Duodenal mucosa (tissue), 2 donors: ENCODE measurements around the gene MRPS25.

Experiments used
- H3K27ac ChIP-seq: one replicate; pipeline ENCODE4 v1.7.0; 2013; ENCODE audit warnings: low read depth, low read length
- H3K27me3 ChIP-seq, 2 donors: one replicate each; pipeline ENCODE4 v1.7.0; 2013; ENCODE audit warnings: low read length in 2 of 2, control low read depth in 1 of 2; ENCODE audit not compliant: insufficient read depth in 2 of 2, control insufficient read depth in 1 of 2
- H3K36me3 ChIP-seq, 2 donors: one replicate each; pipeline ENCODE4 v1.7.0; 2013; ENCODE audit warnings: low read length in 2 of 2, control low read depth in 1 of 2; ENCODE audit not compliant: insufficient read depth in 2 of 2, control insufficient read depth in 1 of 2
- H3K4me1 ChIP-seq, 2 donors: one replicate each; pipeline ENCODE4 v1.7.0; 2013; ENCODE audit warnings: low read length in 2 of 2, control low read depth in 1 of 2; ENCODE audit not compliant: insufficient read depth in 2 of 2, control insufficient read depth in 1 of 2
- H3K4me3 ChIP-seq, 2 donors: one replicate each; pipeline ENCODE4 v1.7.0; 2013; ENCODE audit warnings: low read length in 2 of 2, low read depth in 1 of 2
- H3K9ac ChIP-seq, 2 donors: one replicate each; pipeline ENCODE4 v1.7.0; 2013; ENCODE audit warnings: low read length in 2 of 2, low read depth in 1 of 2
- H3K9me3 ChIP-seq, 2 donors: one replicate each; pipeline ENCODE4 v1.7.0; 2013; ENCODE audit warnings: low read length in 2 of 2, control low read depth in 1 of 2; ENCODE audit not compliant: control insufficient read depth in 1 of 2

Gene MRPS25

DNA sequence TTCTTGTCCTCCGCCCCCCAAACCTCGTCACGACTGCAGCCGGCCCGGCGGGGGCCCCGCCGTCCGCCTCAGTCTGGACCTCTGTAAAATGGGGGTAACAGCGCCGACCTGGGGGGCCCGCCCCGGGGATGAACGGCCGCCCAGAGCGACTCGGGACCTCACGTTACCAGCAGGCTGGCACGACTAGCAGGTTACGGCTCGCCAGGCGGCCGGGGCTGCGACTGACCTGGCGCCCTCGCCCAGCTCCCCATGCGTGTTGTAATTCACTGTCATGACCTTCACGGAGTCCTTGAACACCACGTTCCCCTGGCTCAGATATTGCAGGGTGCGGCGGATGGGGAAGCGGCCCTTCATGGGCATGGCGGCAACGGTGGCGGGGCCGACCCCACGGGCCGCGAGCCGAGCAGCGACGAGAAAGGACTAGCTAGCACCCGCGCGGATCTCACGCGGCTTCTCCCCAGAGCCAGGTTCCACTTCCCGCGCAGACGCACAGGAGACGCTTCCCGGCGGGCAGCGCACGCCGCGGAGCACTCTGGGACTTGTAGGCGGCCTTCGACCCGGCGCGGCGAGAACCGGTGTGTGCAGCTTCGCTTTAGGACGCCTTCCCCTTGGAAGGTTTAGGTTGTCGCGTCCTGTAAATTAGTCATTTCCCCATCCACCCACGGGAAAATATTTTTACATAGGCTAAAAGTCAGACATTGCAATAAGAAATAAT, at the start of gene MRPS25:
MRPS25 (minus strand) TSS at position 481 of the 715 bp plus-strand sequence; CDS start at position 360, 121 bp downstream.
- peak within 1 kb of the TSS; percentile 77 to 83 for H3K9ac ChIP-seq
- peak within 1 kb of the TSS; percentile 89 to 90 for H3K4me3 ChIP-seq
- H3K4me1 ChIP-seq = peaks cover 8 to 19% of the 10 kb centered on the region in 2 donors
- no peaks in the 10 kb centered on the region for H3K9me3 ChIP-seq
- H3K27me3 ChIP-seq = no peaks in the 10 kb centered on the region
- peak within 1 kb of the TSS; percentile 65 for H3K27ac ChIP-seq
- peaks cover 0 to 3% of the 10 kb centered on the region in 2 donors for H3K36me3 ChIP-seq

DNA sequence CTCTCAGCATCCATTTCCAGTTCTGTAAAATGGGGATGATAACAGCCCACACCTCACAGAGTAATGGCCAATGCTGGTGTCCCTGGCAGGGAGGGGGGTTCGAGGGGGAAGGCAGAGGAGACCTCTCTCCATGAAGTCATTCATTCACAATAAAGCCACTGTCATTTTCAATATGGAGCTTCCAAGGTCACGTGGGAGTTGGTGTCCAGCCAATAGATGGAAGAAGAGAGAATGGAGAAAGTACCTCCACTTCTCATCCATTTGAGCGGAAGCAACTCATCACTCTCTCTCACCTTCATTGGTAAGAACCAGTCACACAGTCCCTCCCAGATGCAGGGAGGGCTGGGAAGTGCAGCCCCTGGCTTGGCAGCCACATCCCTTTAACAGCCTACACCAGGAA, 48.8 kb upstream of the MRPS25 start:
- Histone ChIP-seq H3K4me1 (no peaks in the 10 kb centered on the region), H3K27me3 (no peaks in the 10 kb centered on the region), H3K9ac (no peak overlapping the region), H3K27ac (no peak overlapping the region), H3K4me3 (no peak overlapping the region), H3K36me3 (no peaks in the 10 kb centered on the region), H3K9me3 (no peaks in the 10 kb centered on the region)

GRCh38 chr3:15113471-15113870, 48.4 kb upstream of the MRPS25 start:
- no peaks in the 10 kb centered on the region for H3K4me1 ChIP-seq
- no peaks in the 10 kb centered on the region for H3K36me3 ChIP-seq
- H3K4me3 ChIP-seq = no peak overlapping the region
- H3K27ac ChIP-seq = no peak overlapping the region
- no peaks in the 10 kb centered on the region for H3K27me3 ChIP-seq
- H3K9ac ChIP-seq = no peak overlapping the region
- H3K9me3 ChIP-seq = no peaks in the 10 kb centered on the region

DNA sequence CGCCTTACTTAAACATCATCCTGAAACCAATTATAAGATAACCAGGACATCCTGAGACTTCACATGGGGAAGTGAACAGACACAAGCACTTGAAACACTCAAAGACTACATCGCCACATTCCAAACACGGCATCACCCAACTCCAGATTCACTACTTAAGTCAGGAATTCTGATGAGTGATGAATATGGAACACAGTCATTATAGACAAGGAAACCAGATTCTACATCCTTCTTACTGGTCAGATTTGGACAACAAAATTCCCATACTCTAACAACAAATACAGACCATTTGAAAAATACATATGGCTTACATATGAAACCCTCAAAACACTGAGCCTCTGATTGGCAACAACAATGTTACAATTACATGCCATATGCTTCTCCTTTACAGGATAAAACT, 46.9 kb upstream of the MRPS25 start:
- H3K36me3 ChIP-seq = no peaks in the 10 kb centered on the region
- no peak overlapping the region for H3K9ac ChIP-seq
- H3K9me3 ChIP-seq = no peaks in the 10 kb centered on the region
- no peaks in the 10 kb centered on the region for H3K27me3 ChIP-seq
- no peak overlapping the region for H3K4me3 ChIP-seq
- no peak overlapping the region for H3K27ac ChIP-seq
- peaks cover 0 to 7% of the 10 kb centered on the region in 2 donors for H3K4me1 ChIP-seq

GRCh38 chr3:15110206-15110605, 45.1 kb upstream of the MRPS25 start:
- Histone ChIP-seq H3K9ac (no peak overlapping the region), H3K4me1 (peaks cover 0 to 7% of the 10 kb centered on the region in 2 donors), H3K27ac (no peak overlapping the region), H3K27me3 (no peaks in the 10 kb centered on the region), H3K36me3 (no peaks in the 10 kb centered on the region), H3K4me3 (no peak overlapping the region), H3K9me3 (no peaks in the 10 kb centered on the region)

DNA sequence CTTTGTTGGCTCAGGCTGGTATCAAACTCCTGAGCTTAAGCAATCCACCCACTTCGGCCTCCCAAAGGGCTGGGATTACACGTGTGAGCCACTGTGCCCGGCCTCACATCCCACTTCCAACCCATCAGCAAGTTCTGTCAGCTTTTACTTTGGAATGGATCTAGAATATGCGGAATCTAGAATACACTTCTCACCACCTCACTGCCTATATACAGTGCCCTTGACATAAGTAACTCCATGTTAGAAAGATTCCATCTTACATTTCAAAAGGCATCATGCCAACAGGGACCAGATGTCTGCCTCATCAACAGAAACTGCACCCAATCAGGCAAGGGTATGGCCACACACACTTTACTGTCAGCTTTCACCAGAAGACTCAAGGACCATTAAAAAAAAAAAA, 43.8 kb upstream of the MRPS25 start:
- no peaks in the 10 kb centered on the region for H3K27me3 ChIP-seq
- no peak overlapping the region for H3K4me3 ChIP-seq
- H3K4me1 ChIP-seq = peaks cover 0 to 7% of the 10 kb centered on the region in 2 donors
- H3K27ac ChIP-seq = no peak overlapping the region
- no peak overlapping the region for H3K9ac ChIP-seq
- H3K36me3 ChIP-seq = no peaks in the 10 kb centered on the region
- no peaks in the 10 kb centered on the region for H3K9me3 ChIP-seq

DNA sequence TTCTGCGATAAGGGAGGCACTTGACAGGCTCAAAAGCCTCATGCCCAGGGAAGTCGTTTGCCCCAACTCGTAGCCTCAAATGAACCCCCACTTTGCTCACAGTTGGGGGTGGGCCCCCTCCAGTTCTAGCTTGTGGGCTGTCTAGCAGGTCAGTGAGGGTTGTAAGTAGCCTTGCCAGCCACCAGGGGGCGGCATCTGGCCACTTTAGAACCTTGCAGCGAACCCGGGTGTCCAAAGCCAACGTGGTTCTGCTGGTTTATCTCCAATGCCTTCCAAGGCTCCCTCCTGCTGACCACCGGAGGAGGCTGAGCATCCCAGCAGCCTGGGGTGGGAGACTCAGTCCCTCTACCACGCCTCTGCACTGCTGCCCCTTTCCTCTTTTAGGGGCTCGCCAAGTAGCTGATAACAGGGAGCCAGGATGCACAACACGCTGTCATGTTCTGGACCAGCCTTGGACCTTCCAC, 43.0 kb upstream of the MRPS25 start:
- H3K27ac ChIP-seq = no peak overlapping the region
- H3K4me3 ChIP-seq = no peak overlapping the region
- no peaks in the 10 kb centered on the region for H3K9me3 ChIP-seq
- no peaks in the 10 kb centered on the region for H3K27me3 ChIP-seq
- no peak overlapping the region for H3K9ac ChIP-seq
- no peaks in the 10 kb centered on the region for H3K36me3 ChIP-seq
- H3K4me1 ChIP-seq = peaks cover 2 to 7% of the 10 kb centered on the region in 2 donors

DNA sequence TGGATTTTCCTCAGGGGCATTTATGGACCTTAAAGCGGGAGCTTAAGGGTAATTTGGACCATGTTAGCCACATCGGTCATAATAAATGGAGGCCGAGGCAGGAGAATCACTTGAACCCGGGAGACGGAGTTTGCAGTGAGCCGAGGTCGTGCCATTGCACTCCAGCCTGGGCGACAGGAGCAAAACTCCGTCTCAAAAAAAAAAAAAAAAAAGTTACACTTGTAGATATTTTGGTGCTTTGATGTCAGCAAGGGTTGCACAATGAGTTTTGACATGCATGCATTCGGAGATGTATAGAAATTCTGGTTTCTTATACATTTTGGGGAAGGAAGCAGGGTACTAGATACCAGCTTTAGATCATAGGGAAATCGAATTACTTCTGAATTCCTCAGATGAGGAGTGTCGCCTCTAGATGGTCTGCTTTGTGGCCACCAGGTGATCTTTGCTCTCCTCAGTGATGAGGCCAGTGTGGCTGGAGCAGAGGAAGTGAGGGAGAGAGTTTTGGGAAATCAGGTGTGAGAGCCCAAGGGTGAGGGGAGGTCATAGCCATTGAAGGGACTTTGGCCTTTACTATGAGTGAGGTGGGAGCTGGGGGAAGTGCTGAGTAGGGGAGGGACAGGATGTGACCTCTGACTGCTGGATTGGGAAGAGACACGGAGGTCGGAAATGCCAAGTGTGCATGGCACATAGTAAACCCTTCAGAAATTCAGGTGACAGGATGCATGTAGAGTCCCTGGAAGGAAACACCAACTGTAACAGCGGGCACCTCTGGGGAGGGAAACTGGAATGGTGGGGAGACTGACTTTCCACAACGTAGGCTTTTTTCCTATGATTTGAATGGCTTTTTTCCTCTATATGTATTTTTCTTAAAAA, 42.2 kb upstream of the MRPS25 start:
- H3K27ac ChIP-seq = no peak overlapping the region
- no peak overlapping the region for H3K4me3 ChIP-seq
- H3K36me3 ChIP-seq = no peaks in the 10 kb centered on the region
- peaks cover 7 to 9% of the 10 kb centered on the region in 2 donors for H3K4me1 ChIP-seq
- no peaks in the 10 kb centered on the region for H3K27me3 ChIP-seq
- H3K9ac ChIP-seq = no peak overlapping the region
- no peaks in the 10 kb centered on the region for H3K9me3 ChIP-seq

GRCh38 chr3:15102836-15103235, 37.7 kb upstream of the MRPS25 start:
- H3K4me3 ChIP-seq = no peak overlapping the region
- no peaks in the 10 kb centered on the region for H3K27me3 ChIP-seq
- H3K9ac ChIP-seq = no peak overlapping the region
- H3K36me3 ChIP-seq = no peaks in the 10 kb centered on the region
- H3K9me3 ChIP-seq = no peaks in the 10 kb centered on the region
- H3K4me1 ChIP-seq = peaks cover 10 to 24% of the 10 kb centered on the region in 2 donors
- H3K27ac ChIP-seq = no peak overlapping the region

DNA sequence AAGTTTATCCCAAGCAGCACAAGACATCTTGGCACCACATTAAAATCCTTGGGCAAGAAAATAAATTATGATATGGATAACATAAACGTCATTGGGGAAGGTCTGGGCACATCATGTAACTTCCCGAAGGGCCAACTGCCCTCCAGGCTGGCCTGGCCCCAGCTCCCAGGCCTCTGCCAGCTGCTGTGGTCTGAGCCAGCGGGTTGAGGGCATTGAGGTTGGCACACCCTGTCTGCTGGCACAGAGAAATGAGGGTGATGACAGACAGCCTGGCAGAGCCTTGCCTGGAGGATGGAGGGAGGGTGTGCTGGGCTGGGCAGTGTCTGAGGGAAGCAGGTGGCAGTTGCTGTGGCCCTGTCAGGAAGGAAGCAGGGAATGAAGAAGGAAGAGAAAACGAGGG, 37.1 kb upstream of the MRPS25 start:
- no peaks in the 10 kb centered on the region for H3K36me3 ChIP-seq
- H3K9ac ChIP-seq = no peak overlapping the region
- no peak overlapping the region for H3K27ac ChIP-seq
- no peaks in the 10 kb centered on the region for H3K9me3 ChIP-seq
- H3K27me3 ChIP-seq = no peaks in the 10 kb centered on the region
- peaks cover 14 to 28% of the 10 kb centered on the region in 2 donors for H3K4me1 ChIP-seq
- H3K4me3 ChIP-seq = no peak overlapping the region
